OCI-LY7 (cell line): ENCODE results near the gene EVX1. TPM values are rescaled to one million over a fixed set of nuclear protein-coding genes. Genes with fewer than 3 reads are reported as not detected.

Experiments used
- BruUV-seq: library from RNA; stranded (reverse); fragments of 400-500 nt; replicated peaks from 2 replicates; lab custom pipeline; 2021; lab: Mats Ljungman, UMichigan
- CTCF ChIA-PET: fragments of 300-600 bp; sonication (Branson Sonifier 250); formaldehyde crosslinking; loops from one replicate; lab custom pipeline; 2022; ENCODE audit warnings: antibody characterized with exemption; ENCODE audit not compliant: unreplicated experiment; lab: Charles Lee
- POLR2A ChIA-PET: fragments of 300-600 bp; sonication (Branson Sonifier 250); formaldehyde crosslinking; loops from one replicate; lab custom pipeline; 2022; ENCODE audit warnings: antibody characterized with exemption; lab: Charles Lee
- DNase-seq: peaks from one replicate; pipeline ENCODE4 v3.0.0-alpha.2; 2015; ENCODE audit warnings: low spot score
- H2AFZ ChIP-seq: fragments of 200-600 bp; sonication (generic), shearing (Covaris generic); 2 replicates; pipeline ENCODE4 v1.6.1; 2014; ENCODE audit warnings: mild to moderate bottlenecking, antibody characterized with exemption, low read length, moderate library complexity
- H3K27ac ChIP-seq: fragments of 200-600 bp; sonication (generic); 2 replicates; pipeline ENCODE4 v1.5.1; 2014; ENCODE audit warnings: mixed run types, low read depth, mild to moderate bottlenecking, moderate library complexity, low read length, inconsistent platforms; ENCODE audit not compliant: poor library complexity, severe bottlenecking
- H3K36me3 ChIP-seq: fragments of 200-600 bp; sonication (generic); 2 replicates; pipeline ENCODE4 v1.6.1; 2014; ENCODE audit warnings: mild to moderate bottlenecking, antibody characterized with exemption, low read length, moderate library complexity, mixed read lengths; ENCODE audit not compliant: insufficient read depth
- H3K4me1 ChIP-seq: fragments of 200-600 bp; sonication (generic); 2 replicates; pipeline ENCODE4 v1.5.1; 2014; ENCODE audit warnings: mild to moderate bottlenecking, low read length; ENCODE audit not compliant: insufficient read depth, poor library complexity, severe bottlenecking
- H3K4me2 ChIP-seq: fragments of 200-600 bp; sonication (generic); 2 replicates; pipeline ENCODE4 v1.6.1; 2014; ENCODE audit warnings: mild to moderate bottlenecking, low read length
- H3K4me3 ChIP-seq: fragments of 200-600 bp; sonication (generic); 2 replicates; pipeline ENCODE4 v1.5.1; 2014; ENCODE audit warnings: mild to moderate bottlenecking, low read depth, low read length; ENCODE audit not compliant: poor library complexity, severe bottlenecking
- H3K79me2 ChIP-seq: fragments of 200-600 bp; sonication (generic); 2 replicates; pipeline ENCODE4 v1.6.1; 2016; ENCODE audit warnings: low read depth, mild to moderate bottlenecking, low read length, moderate library complexity, mixed read lengths; ENCODE audit not compliant: insufficient read depth
- H3K9me2 ChIP-seq: fragments of 200-600 bp; sonication (generic); 2 replicates; pipeline ENCODE4 v1.6.1; 2016; ENCODE audit warnings: mild to moderate bottlenecking, low read length, mixed read lengths; ENCODE audit not compliant: insufficient read depth
- H3K9me3 ChIP-seq: fragments of 200-600 bp; sonication (generic); 2 replicates; pipeline ENCODE4 v1.6.1; 2014; ENCODE audit warnings: mild to moderate bottlenecking, mixed run types, low read length, mixed read lengths
- H4K20me1 ChIP-seq: fragments of 200-600 bp; sonication (generic); 2 replicates; pipeline ENCODE4 v1.6.1; 2014; ENCODE audit warnings: mild to moderate bottlenecking, antibody characterized with exemption, low read length, moderate library complexity, mixed read lengths; ENCODE audit not compliant: insufficient read depth
- EZH2phosphoT487 ChIP-seq: fragments of 200-600 bp; sonication (generic); IDR thresholded peaks from 2 replicates; pipeline ENCODE4 v1.6.1; 2018; ENCODE audit warnings: low read depth, borderline replicate concordance, mild to moderate bottlenecking, mixed run types, antibody characterized with exemption, low read length, moderate library complexity, mixed read lengths
- intact Hi-C: fragments of 100-400 bp; cut with micrococcal nuclease; formaldehyde crosslinking; loops from one replicate; pipeline ENCODE4 v1.10.0; 2022; ENCODE audit not compliant: unreplicated experiment
- total RNA-seq, 2 experiments: library from RNA; depleted of rRNA in 1 of 2; stranded (reverse); fragments of >200 nt in 1 of 2; shearing (Covaris generic) in 1 of 2; gene quantifications; 2 replicates each; pipeline ENCODE4 v1.2.3, GENCODE V29; 2014 to 2022
- TF ChIP-seq, protein P1 (sequence below): fragments of 200-600 bp; sonication (generic); conservative IDR thresholded peaks from 2 replicates; pipeline ENCODE4 v1.5.1; 2014; ENCODE audit warnings: mild to moderate bottlenecking, antibody characterized with exemption, low read length, moderate library complexity, mixed read lengths

The EVX1 gene
- total RNA-seq, 2 experiments from 2014 or later, result not detected

DNA sequence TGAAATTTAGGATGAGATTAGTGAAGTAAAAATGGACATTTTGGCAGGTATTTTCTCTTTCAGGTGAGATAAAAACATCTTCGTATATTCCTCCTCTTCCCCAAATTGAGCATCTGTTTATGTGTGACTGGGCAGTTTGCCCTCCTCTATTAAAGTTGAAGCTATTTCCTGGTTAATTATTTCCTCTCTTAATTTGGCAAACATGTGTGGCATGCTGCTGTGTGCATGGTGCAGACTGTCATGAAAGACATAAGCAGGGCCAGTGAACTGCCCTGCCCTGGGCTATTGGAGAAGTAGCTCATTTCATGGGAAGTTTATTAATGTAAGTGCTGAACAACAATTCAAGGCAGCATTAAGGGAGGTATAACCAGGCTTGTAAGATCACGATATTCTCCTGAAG is 52.6 kb downstream of the EVX1 start:
- Histone ChIP-seq H3K9me2 (no peaks in the 10 kb centered on the region), H4K20me1 (no peaks in the 10 kb centered on the region), H3K79me2 (no peaks in the 10 kb centered on the region), H3K4me2 (no peak overlapping the region), H2AFZ (no peak overlapping the region), H3K9me3 (no peaks in the 10 kb centered on the region), H3K27ac (no peak overlapping the region), H3K4me1 (no peaks in the 10 kb centered on the region), H3K4me3 (no peak overlapping the region), H3K36me3 (no peaks in the 10 kb centered on the region)
- TF ChIP-seq EZH2phosphoT487, result no peak
- TF ChIP-seq, protein P1, sequence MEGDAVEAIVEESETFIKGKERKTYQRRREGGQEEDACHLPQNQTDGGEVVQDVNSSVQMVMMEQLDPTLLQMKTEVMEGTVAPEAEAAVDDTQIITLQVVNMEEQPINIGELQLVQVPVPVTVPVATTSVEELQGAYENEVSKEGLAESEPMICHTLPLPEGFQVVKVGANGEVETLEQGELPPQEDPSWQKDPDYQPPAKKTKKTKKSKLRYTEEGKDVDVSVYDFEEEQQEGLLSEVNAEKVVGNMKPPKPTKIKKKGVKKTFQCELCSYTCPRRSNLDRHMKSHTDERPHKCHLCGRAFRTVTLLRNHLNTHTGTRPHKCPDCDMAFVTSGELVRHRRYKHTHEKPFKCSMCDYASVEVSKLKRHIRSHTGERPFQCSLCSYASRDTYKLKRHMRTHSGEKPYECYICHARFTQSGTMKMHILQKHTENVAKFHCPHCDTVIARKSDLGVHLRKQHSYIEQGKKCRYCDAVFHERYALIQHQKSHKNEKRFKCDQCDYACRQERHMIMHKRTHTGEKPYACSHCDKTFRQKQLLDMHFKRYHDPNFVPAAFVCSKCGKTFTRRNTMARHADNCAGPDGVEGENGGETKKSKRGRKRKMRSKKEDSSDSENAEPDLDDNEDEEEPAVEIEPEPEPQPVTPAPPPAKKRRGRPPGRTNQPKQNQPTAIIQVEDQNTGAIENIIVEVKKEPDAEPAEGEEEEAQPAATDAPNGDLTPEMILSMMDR, result no peak
- CTCF ChIA-PET, result no interaction called here
- no TSS peak for BruUV-seq
- POLR2A ChIA-PET, result no interaction called here
- DNase-seq, result no peak
- intact Hi-C loops, result no loop called here

DNA sequence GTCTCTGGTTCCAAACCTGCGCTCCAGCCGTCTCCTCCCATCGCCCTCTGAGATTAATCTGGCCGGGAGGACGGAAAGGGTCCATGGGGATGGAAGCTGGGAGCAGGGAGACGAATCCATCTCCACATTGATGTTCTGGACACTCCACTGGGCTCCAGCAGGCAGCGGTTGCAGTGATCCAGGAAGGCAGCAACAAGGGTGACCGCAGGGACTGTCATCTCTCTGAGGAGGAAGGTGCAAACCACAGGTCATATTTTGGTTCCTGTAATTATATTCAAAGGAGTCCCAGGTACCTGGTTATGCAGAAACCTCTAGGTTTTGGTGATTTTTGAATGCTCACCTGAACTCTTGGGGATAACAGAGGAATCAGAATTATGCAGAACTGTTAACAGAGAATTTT is 54.8 kb downstream of the EVX1 start:
- no peak overlapping the region for H3K4me2 ChIP-seq
- H3K4me3 ChIP-seq, result no peak overlapping the region
- H4K20me1 ChIP-seq, result no peaks in the 10 kb centered on the region
- no peak for TF ChIP-seq EZH2phosphoT487
- TF ChIP-seq, protein P1, result no peak
- intact Hi-C loops, result no loop called here
- H3K9me3 ChIP-seq, result no peaks in the 10 kb centered on the region
- H2AFZ ChIP-seq, result no peak overlapping the region
- POLR2A ChIA-PET, result no interaction called here
- no peak for DNase-seq
- H3K4me1 ChIP-seq, result no peaks in the 10 kb centered on the region
- H3K36me3 ChIP-seq, result no peaks in the 10 kb centered on the region
- H3K79me2 ChIP-seq, result no peaks in the 10 kb centered on the region
- no TSS peak for BruUV-seq
- CTCF ChIA-PET, result no interaction called here
- no peak overlapping the region for H3K27ac ChIP-seq
- no peaks in the 10 kb centered on the region for H3K9me2 ChIP-seq

Other genes with a start within 250 kb of the EVX1 start
- 1.6 and 3.0 TPM in 2 replicates for gene HOXA1, start 146.8 kb upstream of the EVX1 start, total RNA-seq (2014; rRNA removed; shearing (Covaris generic))
- 7.2 and 8.2 TPM in 2 replicates for gene HOXA1, start 146.8 kb upstream of the EVX1 start, total RNA-seq (2022)
- 0.25 TPM in 1 of 2 replicates, not detected in the other for gene HOXA2, start 140.1 kb upstream of the EVX1 start, total RNA-seq (2014; rRNA removed; shearing (Covaris generic))
- 0.42 TPM in 1 of 2 replicates, not detected in the other for gene HOXA2, start 140.1 kb upstream of the EVX1 start, total RNA-seq (2022)
- gene HOXA4, start 112.0 kb upstream of the EVX1 start, total RNA-seq (2014; rRNA removed; shearing (Covaris generic)), result 0.75 TPM in 1 of 2 replicates, not detected in the other
- 1.6 and 2.0 TPM in 2 replicates for gene HOXA4, start 112.0 kb upstream of the EVX1 start, total RNA-seq (2022)
- 3.4 and 17.5 TPM in 2 replicates for gene HOXA5, start 99.1 kb upstream of the EVX1 start, total RNA-seq (2014; rRNA removed; shearing (Covaris generic))
- 7.4 and 7.9 TPM in 2 replicates for gene HOXA5, start 99.1 kb upstream of the EVX1 start, total RNA-seq (2022)
- gene HOXA6, start 95.0 kb upstream of the EVX1 start, total RNA-seq (2014; rRNA removed; shearing (Covaris generic)), result 4.1 and 6.7 TPM in 2 replicates
- gene HOXA6, start 95.0 kb upstream of the EVX1 start, total RNA-seq (2022), result 10.2 and 12.0 TPM in 2 replicates
- 0.41 TPM in 1 of 2 replicates, not detected in the other for gene HOXA3, start 90.2 kb upstream of the EVX1 start, total RNA-seq (2014; rRNA removed; shearing (Covaris generic))
- 2.6 and 2.7 TPM in 2 replicates for gene HOXA3, start 90.2 kb upstream of the EVX1 start, total RNA-seq (2022)
- 4.1 and 6.0 TPM in 2 replicates for gene HOXA7, start 86.1 kb upstream of the EVX1 start, total RNA-seq (2014; rRNA removed; shearing (Covaris generic))
- gene HOXA7, start 86.1 kb upstream of the EVX1 start, total RNA-seq (2022), result 0.42 and 1.2 TPM in 2 replicates
- not detected in 2 replicates for gene HOXA9, start 77.3 kb upstream of the EVX1 start, total RNA-seq (2014; rRNA removed; shearing (Covaris generic))
- not detected in 2 replicates for gene HOXA9, start 77.3 kb upstream of the EVX1 start, total RNA-seq (2022)
- not detected in 2 replicates for gene HOXA10, start 68.5 kb upstream of the EVX1 start, total RNA-seq (2014; rRNA removed; shearing (Covaris generic))
- not detected in 2 replicates for gene HOXA10, start 68.5 kb upstream of the EVX1 start, total RNA-seq (2022)
- gene HOXA11, start 57.6 kb upstream of the EVX1 start, total RNA-seq (2014; rRNA removed; shearing (Covaris generic)), result not detected in 2 replicates
- not detected in 2 replicates for gene HOXA11, start 57.6 kb upstream of the EVX1 start, total RNA-seq (2022)
- gene HOXA13, start 42.7 kb upstream of the EVX1 start, total RNA-seq (2014; rRNA removed; shearing (Covaris generic)), result 0.15 and 0.54 TPM in 2 replicates
- gene HOXA13, start 42.7 kb upstream of the EVX1 start, total RNA-seq (2022), result 0.18 and 0.32 TPM in 2 replicates